CD14-positive monocyte (primary cell): ENCODE results near the gene HSF2BP. TPM values are rescaled to one million over a fixed set of nuclear protein-coding genes. Genes with fewer than 3 reads are reported as not detected.
A peak's percentile ranks its signal among the peaks of the same experiment; 100 is the strongest.

Experiments
- DNase-seq, 3 donors: peaks; one replicate each; pipeline ENCODE4 v3.0.0-alpha.2; 2011 to 2022
- H2AFZ ChIP-seq: 2 replicates; pipeline ENCODE4 v1.6.0; 2012; ENCODE audit warnings: mild to moderate bottlenecking, low read depth, low read length, inconsistent platforms; ENCODE audit not compliant: insufficient read depth, poor library complexity, severe bottlenecking
- H3K27ac ChIP-seq, 2 donors: 1 replicate in 1 of 2; 2 replicates in 1 of 2; pipeline ENCODE4 v1.5.1; 2012 to 2013; ENCODE audit warnings: low read length in 2 of 2, control low read depth in 1 of 2, inconsistent platforms in 1 of 2, low read depth in 1 of 2, mild to moderate bottlenecking in 1 of 2
- H3K27me3 ChIP-seq, 2 donors: one replicate each; pipeline versions ENCODE4 v1.6.0 to v1.6.1; 2011 to 2013; ENCODE audit warnings: low read length in 2 of 2; ENCODE audit not compliant: control insufficient read depth in 2 of 2, insufficient read depth in 2 of 2
- H3K36me3 ChIP-seq, 2 donors: replicated peaks in 1 of 2; 1 replicate in 1 of 2; 2 replicates in 1 of 2; pipeline versions ENCODE4 v1.5.1 to v1.6.1; 2012 to 2013; ENCODE audit warnings: low read length in 2 of 2, control low read depth in 1 of 2, inconsistent platforms in 1 of 2, mild to moderate bottlenecking in 1 of 2; ENCODE audit not compliant: insufficient read depth in 2 of 2, control insufficient read depth in 1 of 2
- H3K4me1 ChIP-seq, 2 donors: 1 replicate in 1 of 2; 2 replicates in 1 of 2; pipeline versions ENCODE4 v1.5.1 to v1.6.1; 2012 to 2013; ENCODE audit warnings: low read length in 2 of 2, control low read depth in 1 of 2, inconsistent platforms in 1 of 2, mild to moderate bottlenecking in 1 of 2, moderate library complexity in 1 of 2; ENCODE audit not compliant: insufficient read depth in 2 of 2, control insufficient read depth in 1 of 2
- H3K4me2 ChIP-seq: replicated peaks from 2 replicates; pipeline ENCODE3; 2012; ENCODE audit warnings: low read length, moderate library complexity, mild to moderate bottlenecking; ENCODE audit not compliant: poor library complexity, severe bottlenecking; ENCODE audit errors: extremely low read depth
- H3K4me3 ChIP-seq, 3 experiments: fragments of 200-600 bp in 1 of 3; sonication (generic) in 1 of 3; replicated peaks in 1 of 3; 1 replicate in 2 of 3; 2 replicates in 1 of 3; pipeline ENCODE4 v1.5.1; 2011 to 2013; ENCODE audit warnings: low read length in 3 of 3, mild to moderate bottlenecking in 3 of 3, control low read depth in 2 of 3, low read depth in 2 of 3, inconsistent platforms in 1 of 3, moderate library complexity in 1 of 3
- H3K79me2 ChIP-seq: 2 replicates; pipeline ENCODE4 v1.6.0; 2012; ENCODE audit warnings: mild to moderate bottlenecking, control low read depth, inconsistent platforms, low read length, moderate library complexity; ENCODE audit not compliant: insufficient read depth
- H3K9ac ChIP-seq: 2 replicates; pipeline ENCODE4 v1.6.0; 2017; ENCODE audit warnings: low read length, mild to moderate bottlenecking; ENCODE audit not compliant: insufficient read depth, poor library complexity, severe bottlenecking
- H3K9me3 ChIP-seq, 2 donors: replicated peaks in 1 of 2; 1 replicate in 1 of 2; 2 replicates in 1 of 2; pipeline versions ENCODE4 v1.5.1 to v1.6.1; 2012 to 2013; ENCODE audit warnings: low read length in 2 of 2, control low read depth in 1 of 2; ENCODE audit not compliant: control insufficient read depth in 1 of 2, insufficient read depth in 1 of 2
- H4K20me1 ChIP-seq: 2 replicates; pipeline ENCODE4 v1.6.0; 2012; ENCODE audit warnings: mild to moderate bottlenecking, low read length, control low read depth, moderate library complexity; ENCODE audit not compliant: insufficient read depth
- H3K27ac Mint-ChIP-seq, 7 donors: one replicate each; pipeline ENCODE4 v1.8.0; 2020; ENCODE audit warnings: mild to moderate bottlenecking in 7 of 7, mixed read lengths in 7 of 7, moderate library complexity in 6 of 7, inconsistent platforms in 2 of 7
- H3K27me3 Mint-ChIP-seq, 3 donors: one replicate each; pipeline ENCODE4 v1.8.0; 2021 to 2022; ENCODE audit warnings: low read depth in 3 of 3, mild to moderate bottlenecking in 3 of 3, mixed read lengths in 3 of 3, moderate library complexity in 3 of 3, inconsistent platforms in 1 of 3
- H3K36me3 Mint-ChIP-seq, 2 donors: one replicate each; pipeline ENCODE4 v1.8.0; 2020; ENCODE audit warnings: mixed read lengths in 2 of 2, inconsistent platforms in 1 of 2, mild to moderate bottlenecking in 1 of 2
- H3K4me1 Mint-ChIP-seq: one replicate; pipeline ENCODE4 v1.8.0; 2020; ENCODE audit warnings: mild to moderate bottlenecking, mixed read lengths
- H3K4me3 Mint-ChIP-seq, 2 donors: one replicate each; pipeline ENCODE4 v1.8.0; 2020; ENCODE audit warnings: mild to moderate bottlenecking in 2 of 2, mixed read lengths in 2 of 2, moderate library complexity in 1 of 2
- H3K9me3 Mint-ChIP-seq, 7 donors: one replicate each; pipeline ENCODE4 v1.8.0; 2020 to 2022; ENCODE audit warnings: mixed read lengths in 7 of 7, mild to moderate bottlenecking in 6 of 7, moderate library complexity in 6 of 7, inconsistent platforms in 2 of 7
- WGBS: methylation state at CpG from one replicate; pipeline ENCODE4 v1.1.5; 2013; ENCODE audit warnings: missing lambda C conversion rate; ENCODE audit not compliant: insufficient coverage; 5-methylcytosine and 5-hydroxymethylcytosine counted together
- intact Hi-C, 2 donors: fragments of 100-400 bp; cut with micrococcal nuclease; formaldehyde crosslinking; loops; one replicate each; pipeline versions ENCODE4 v1.15.0 to v1.15.1; 2023
- polyA plus RNA-seq, 3 donors: library from polyadenylated mRNA; depleted of rRNA in 1 of 3; unstranded in 2 of 3; stranded (reverse) in 1 of 3; fragments of 300-500 nt in 2 of 3; fragments of >200 nt in 1 of 3; fragmentation: Illumina TruSeq in 2 of 3; gene quantifications; 1 replicate in 2 of 3; 2 replicates in 1 of 3; pipeline ENCODE4 v1.2.3, GENCODE V29; 2012 to 2021
- TF ChIP-seq, protein P1 (sequence below): fragments of 200-600 bp; IDR thresholded peaks from one replicate; pipeline ENCODE4 v1.8.0; 2022; ENCODE audit warnings: antibody characterized with exemption, mild to moderate bottlenecking

HSF2BP gene
- polyA plus RNA-seq, 3 donors, result 0.20 TPM; not detected in 2

DNA sequence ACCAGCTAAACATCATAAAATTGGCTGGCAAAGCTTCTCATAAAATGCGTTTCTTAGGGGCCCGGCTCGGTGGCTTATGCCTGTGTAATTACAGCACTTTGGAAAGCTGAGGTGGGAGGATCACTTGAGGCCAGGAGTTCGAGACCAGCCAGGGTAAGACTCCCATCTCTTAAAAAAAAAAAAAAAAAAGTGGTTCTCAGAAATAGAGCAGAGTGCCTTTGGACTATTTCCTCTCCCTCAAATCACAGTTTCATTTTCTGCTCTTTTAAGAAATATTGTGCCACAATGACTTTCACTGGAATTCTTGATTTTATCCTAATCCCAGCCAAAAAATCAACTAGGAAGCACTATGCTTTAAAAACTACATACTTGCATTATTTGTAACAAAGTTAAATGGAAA is 13.3 kb downstream of the HSF2BP start:
- Histone ChIP-seq H2AFZ (no peak overlapping the region), H3K36me3 (no peaks in the 10 kb centered on the region), H3K79me2 (no peaks in the 10 kb centered on the region), H4K20me1 (no peaks in the 10 kb centered on the region), H3K9me3 (no peaks in the 10 kb centered on the region), H3K4me1 (peaks cover 14 to 17% of the 10 kb centered on the region in 2 donors), H3K4me2 (peak overlapping the region; percentile 33), H3K27ac (peak overlapping the region in 1 of 2 donors; percentile 32), H3K9ac (no peak overlapping the region), H3K4me3 (no peak overlapping the region), H3K27me3 (no peaks in the 10 kb centered on the region)
- intact Hi-C loops, result loop anchor here in 1 of 2 donors (10.0 kb wide), 2 partner anchors 291 to 721 kb away; partner anchors contain the start of gene ERVH48-1
- no peaks in the 10 kb centered on the region for H3K36me3 Mint-ChIP-seq
- TF ChIP-seq, protein P1, sequence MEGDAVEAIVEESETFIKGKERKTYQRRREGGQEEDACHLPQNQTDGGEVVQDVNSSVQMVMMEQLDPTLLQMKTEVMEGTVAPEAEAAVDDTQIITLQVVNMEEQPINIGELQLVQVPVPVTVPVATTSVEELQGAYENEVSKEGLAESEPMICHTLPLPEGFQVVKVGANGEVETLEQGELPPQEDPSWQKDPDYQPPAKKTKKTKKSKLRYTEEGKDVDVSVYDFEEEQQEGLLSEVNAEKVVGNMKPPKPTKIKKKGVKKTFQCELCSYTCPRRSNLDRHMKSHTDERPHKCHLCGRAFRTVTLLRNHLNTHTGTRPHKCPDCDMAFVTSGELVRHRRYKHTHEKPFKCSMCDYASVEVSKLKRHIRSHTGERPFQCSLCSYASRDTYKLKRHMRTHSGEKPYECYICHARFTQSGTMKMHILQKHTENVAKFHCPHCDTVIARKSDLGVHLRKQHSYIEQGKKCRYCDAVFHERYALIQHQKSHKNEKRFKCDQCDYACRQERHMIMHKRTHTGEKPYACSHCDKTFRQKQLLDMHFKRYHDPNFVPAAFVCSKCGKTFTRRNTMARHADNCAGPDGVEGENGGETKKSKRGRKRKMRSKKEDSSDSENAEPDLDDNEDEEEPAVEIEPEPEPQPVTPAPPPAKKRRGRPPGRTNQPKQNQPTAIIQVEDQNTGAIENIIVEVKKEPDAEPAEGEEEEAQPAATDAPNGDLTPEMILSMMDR, result no peak
- peaks cover 1 to 4% (median 3%) of the 10 kb centered on the region in 3 donors for H3K27me3 Mint-ChIP-seq
- H3K9me3 Mint-ChIP-seq, result peaks cover 0 to 2% (median 0%) of the 10 kb centered on the region in 7 donors
- peaks cover 20% of the 10 kb centered on the region for H3K4me1 Mint-ChIP-seq
- WGBS, result 0% methylated on average over 1 of the region's 4 CpGs
- DNase-seq, result no peak
- peak overlapping the region; percentile 70 to 88 (median 84) for H3K27ac Mint-ChIP-seq
- H3K4me3 Mint-ChIP-seq, result no peak overlapping the region

DNA sequence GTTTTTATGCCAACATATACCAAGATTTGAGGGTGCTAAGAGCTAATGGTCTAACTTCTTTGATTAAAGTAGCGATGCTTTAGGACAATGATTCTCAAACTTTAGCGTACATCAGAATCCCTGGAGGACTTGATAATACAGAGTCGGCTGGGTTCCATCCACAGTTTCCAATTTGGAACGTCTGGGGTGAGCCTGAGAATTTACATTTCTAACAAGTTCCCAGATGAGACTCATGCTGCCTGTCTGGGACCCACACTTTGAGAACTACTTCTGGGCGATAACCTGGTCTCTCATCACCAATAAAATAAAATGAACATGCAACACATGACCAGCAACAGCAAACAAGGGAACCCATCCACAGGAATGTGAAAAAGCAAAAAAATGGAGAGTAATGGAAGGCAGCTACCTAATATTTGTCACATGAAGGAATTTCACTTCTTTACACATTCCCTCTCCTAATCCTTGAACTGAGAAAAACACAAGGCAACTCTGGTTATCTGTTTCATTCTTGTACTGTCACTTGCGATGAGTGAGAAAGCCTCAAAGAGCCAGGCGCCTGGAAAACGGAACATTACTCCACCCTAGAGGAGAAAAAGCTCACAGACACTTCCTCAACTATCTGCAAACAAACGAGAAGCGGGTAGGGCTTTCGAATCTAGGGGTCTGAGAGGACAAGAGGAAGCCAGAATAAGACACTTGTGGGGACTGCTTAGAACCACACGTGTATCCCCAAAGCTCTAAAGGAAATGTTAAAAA is 14.0 kb downstream of the HSF2BP start:
- Histone ChIP-seq H3K4me3 (no peak overlapping the region), H3K4me2 (peak overlapping the region; percentile 33), H3K36me3 (no peaks in the 10 kb centered on the region), H2AFZ (no peak overlapping the region), H4K20me1 (no peaks in the 10 kb centered on the region), H3K4me1 (peaks cover 14 to 18% of the 10 kb centered on the region in 2 donors), H3K79me2 (no peaks in the 10 kb centered on the region), H3K9ac (no peak overlapping the region), H3K9me3 (no peaks in the 10 kb centered on the region), H3K27ac (peak overlapping the region in 1 of 2 donors; percentile 32), H3K27me3 (no peaks in the 10 kb centered on the region)
- no peaks in the 10 kb centered on the region for H3K36me3 Mint-ChIP-seq
- TF ChIP-seq, protein P1, result peak; percentile 32
- H3K27ac Mint-ChIP-seq, result peak overlapping the region; percentile 11 to 88 (median 84)
- peaks cover 21% of the 10 kb centered on the region for H3K4me1 Mint-ChIP-seq
- WGBS, result 93% methylated on average over 4 of the region's 12 CpGs
- H3K4me3 Mint-ChIP-seq, result peak overlapping the region in 1 of 2 donors; percentile 46
- H3K9me3 Mint-ChIP-seq, result peaks cover 0 to 2% (median 0%) of the 10 kb centered on the region in 7 donors
- peak; percentile 65 to 81 (median 79) for DNase-seq
- intact Hi-C loops, result loop anchor here in 1 of 2 donors (10.0 kb wide), 2 partner anchors 291 to 721 kb away; partner anchors contain the start of gene ERVH48-1
- peaks cover 1 to 4% (median 3%) of the 10 kb centered on the region in 3 donors for H3K27me3 Mint-ChIP-seq
